GM19240 (cell line): ENCODE data around the gene FLRT2.

ENCODE experiments used
- DNase-seq: peaks from one replicate; pipeline ENCODE4 v3.0.0; 2011; ENCODE audit warnings: low spot score; ENCODE audit not compliant: insufficient read length

FLRT2 gene, protein sequence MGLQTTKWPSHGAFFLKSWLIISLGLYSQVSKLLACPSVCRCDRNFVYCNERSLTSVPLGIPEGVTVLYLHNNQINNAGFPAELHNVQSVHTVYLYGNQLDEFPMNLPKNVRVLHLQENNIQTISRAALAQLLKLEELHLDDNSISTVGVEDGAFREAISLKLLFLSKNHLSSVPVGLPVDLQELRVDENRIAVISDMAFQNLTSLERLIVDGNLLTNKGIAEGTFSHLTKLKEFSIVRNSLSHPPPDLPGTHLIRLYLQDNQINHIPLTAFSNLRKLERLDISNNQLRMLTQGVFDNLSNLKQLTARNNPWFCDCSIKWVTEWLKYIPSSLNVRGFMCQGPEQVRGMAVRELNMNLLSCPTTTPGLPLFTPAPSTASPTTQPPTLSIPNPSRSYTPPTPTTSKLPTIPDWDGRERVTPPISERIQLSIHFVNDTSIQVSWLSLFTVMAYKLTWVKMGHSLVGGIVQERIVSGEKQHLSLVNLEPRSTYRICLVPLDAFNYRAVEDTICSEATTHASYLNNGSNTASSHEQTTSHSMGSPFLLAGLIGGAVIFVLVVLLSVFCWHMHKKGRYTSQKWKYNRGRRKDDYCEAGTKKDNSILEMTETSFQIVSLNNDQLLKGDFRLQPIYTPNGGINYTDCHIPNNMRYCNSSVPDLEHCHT

GRCh38 chr14:85529803-85530574 lies at the start of gene FLRT2:
TSS of gene FLRT2 (plus strand) at chr14:85530144. CDS start at chr14:85621515, 91,371 bp downstream.
- DNase-seq = no peak

DNA sequence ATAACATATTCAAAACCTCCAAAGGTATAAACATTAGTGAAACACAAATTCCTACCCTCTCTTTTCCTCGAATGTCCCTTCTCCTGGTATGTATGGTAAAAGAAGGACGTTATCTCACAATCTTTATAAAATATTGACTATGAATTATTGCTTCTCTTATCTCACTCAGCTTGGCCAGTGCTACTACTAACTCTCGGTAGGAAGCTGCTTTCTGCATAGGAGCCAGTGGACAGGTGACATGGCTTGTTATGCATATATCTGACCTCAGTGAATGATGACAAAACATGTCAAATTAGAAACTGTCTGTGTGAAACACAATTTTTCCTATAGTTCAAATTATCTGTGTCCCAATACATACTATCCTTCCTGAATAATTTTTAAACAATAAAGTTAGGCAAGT lies 48.5 kb upstream of the FLRT2 start:
- no peak for DNase-seq

GRCh38 chr14:85482552-85482951 lies 47.4 kb upstream of the FLRT2 start:
- no peak for DNase-seq

- DNase-seq = no peak
Observed at GRCh38 chr14:85483037-85483436, 46.9 kb upstream of the FLRT2 start.

- DNase-seq = no peak
Observed at GRCh38 chr14:85483652-85484051, 46.3 kb upstream of the FLRT2 start.

GRCh38 chr14:85487215-85487614 lies 42.7 kb upstream of the FLRT2 start:
- no peak for DNase-seq

- DNase-seq = no peak
Observed at GRCh38 chr14:85501751-85502150, 28.2 kb upstream of the FLRT2 start.

DNA sequence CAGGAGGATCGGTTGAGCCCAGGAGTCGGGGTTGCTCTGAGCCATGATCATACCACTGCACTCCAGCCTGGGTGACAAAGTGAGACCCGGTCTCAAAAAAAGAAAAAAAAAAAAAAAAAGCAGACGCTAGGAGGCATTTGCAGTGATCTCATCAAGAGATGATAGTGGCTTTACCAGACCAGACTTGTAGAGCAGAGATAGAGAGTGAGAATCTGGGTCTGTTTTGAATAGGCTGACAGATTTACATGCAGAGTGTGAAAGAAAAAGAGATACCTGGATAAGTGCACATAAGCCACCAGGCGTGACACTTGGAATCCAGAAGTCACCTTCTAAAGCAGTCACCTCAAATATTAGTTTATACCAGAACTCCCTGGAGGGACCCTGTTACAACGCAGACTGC lies 21.1 kb upstream of the FLRT2 start:
- DNase-seq = no peak

DNA sequence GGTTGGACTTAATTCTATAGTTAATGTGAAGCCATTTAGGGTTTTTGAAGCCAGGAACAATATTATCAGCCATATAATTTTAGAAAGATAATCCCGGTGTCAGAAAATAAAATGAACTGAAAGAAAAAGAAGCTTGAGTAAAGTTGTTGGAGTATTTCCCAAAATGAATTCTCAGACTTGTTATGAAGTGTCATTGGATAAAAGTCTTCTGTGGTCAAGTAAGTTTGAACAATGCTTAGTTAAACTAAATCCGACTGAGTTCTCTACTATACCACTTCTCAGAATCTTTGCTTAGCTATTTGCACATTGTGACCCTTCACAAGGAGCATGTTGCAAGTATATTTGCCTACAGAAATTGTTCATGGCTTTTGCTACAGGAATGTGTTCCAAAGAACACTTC lies 17.5 kb upstream of the FLRT2 start:
- DNase-seq = no peak

DNA sequence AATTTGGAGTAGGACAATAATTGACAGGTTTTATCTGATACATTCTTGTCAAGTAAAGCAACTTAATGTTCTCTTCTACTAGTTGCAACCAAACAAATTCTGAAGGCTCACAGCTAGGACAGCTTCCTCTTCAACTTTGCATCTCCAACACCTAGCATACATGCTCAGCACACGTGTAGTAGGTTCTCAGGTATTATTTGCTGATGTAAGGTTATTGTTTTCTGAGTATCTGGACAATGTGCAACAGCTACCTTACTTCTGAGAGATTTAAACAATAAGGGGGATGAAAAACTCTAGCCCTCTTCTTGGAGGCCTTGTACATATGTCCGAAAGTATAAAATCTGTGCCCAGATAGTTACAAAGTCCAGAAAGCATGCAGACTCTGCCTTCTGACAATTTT lies 15.5 kb upstream of the FLRT2 start:
- DNase-seq = no peak

DNA sequence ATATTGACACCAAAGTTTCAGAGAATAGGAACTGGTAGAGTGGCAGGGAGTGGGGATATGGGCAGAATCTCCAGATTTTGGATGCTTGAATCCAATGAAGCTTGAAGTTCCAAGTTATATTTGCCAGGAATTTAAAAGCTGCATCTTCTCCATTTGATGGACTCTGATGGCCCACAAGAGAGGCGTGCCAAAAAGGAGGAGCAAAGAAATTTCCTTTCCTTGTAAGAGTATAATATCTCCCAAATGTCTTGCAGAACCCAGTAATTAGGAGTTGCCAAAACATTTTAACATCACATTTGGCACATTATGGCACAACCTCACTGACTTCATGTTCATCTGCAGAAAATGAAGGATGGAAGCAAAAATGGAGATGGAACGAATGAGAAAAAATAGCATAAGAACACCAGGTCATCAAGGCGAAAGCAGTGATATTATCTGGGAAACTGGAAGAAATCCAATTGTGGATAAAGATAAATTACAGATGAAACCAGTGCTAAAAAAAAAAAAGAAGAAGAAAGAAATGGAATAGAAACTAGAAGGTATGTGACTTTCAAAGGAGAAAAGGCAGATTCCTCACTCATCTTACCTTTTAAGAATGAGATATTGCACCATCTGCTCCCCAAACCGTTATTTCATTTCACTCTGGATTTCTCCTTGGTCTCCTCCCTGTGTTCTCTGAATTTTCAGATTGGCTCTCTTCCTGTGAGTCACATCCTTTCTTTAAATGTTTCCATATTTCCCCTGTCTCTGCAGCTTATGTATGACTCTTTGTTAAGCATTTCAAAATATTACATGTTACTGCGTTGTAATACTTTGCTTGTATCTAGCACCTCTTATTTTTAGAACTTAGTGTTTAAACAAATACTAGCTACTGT lies 13.5 kb upstream of the FLRT2 start:
- DNase-seq = no peak

GRCh38 chr14:85517114-85517688 lies 12.7 kb upstream of the FLRT2 start:
- no peak for DNase-seq

DNA sequence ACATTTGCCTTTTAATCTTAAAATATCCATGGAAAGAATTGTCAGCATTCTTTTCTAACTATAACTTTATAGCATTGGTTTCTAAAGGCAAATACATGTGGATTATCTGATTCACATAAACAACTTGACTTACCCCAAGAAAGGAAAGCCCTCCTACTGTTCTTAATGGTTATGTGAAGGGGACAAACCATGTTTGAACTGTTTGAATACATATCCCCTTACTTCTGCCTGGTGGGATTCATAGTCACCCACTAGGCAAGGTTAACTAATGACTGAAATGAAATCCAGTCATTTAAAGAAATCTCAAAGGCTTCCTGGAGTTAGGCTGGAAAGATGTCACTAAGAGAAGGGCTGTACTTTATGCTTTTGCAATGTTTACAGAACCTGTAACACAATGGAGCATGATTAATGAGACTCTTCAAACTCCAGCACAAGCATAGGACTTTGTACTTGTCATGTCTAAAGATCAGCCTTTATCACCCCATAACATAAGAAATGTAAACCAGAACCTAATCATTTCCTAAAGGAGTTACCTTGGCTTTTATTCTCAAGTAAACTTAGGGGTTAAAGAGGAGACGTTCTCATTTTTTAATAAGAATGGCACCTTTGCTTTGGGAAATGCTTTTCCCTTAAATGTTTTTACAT lies 10.2 kb upstream of the FLRT2 start:
- DNase-seq = no peak

GRCh38 chr14:85520581-85520980 lies 9.4 kb upstream of the FLRT2 start:
- DNase-seq = no peak

DNA sequence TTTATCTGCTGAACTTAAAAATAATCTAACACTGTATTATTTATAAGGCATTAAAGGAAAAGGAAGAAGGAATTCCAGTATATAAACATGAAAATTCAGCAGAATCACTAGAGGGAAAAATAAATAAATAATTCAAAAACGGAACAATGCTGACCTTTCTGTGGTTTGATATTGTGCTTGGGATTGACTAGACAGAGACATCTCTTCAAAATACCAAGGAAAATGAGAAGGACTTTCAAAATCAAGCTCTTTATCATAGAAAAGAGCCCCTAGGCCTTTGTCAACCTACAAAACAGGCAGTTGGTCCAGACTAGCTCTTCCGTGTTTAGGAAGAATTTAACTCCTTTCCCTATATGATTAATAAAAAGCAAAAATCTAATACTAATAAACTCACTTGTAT lies 6.3 kb upstream of the FLRT2 start:
- DNase-seq = no peak

DNA sequence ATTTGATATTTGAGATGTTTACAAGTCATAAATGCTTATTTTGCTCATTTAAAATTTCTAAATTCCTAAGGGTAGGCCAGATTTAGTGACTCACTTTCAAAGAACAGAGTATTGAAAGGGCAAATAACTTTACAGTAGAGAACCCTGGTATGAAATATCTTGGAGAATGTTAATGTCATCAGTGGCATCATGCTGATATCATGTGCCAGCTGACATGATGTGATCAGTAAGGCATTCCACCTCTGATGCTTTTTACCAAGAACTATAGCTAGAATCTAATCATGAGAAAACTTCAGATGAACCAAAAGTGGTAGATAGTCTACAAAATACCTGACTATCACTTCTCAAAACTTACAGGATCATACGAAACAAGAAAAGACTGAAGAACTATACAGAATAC lies 2.9 kb upstream of the FLRT2 start:
- DNase-seq = no peak

GRCh38 chr14:85527445-85528035 lies 2.4 kb upstream of the FLRT2 start:
- DNase-seq = no peak

DNA sequence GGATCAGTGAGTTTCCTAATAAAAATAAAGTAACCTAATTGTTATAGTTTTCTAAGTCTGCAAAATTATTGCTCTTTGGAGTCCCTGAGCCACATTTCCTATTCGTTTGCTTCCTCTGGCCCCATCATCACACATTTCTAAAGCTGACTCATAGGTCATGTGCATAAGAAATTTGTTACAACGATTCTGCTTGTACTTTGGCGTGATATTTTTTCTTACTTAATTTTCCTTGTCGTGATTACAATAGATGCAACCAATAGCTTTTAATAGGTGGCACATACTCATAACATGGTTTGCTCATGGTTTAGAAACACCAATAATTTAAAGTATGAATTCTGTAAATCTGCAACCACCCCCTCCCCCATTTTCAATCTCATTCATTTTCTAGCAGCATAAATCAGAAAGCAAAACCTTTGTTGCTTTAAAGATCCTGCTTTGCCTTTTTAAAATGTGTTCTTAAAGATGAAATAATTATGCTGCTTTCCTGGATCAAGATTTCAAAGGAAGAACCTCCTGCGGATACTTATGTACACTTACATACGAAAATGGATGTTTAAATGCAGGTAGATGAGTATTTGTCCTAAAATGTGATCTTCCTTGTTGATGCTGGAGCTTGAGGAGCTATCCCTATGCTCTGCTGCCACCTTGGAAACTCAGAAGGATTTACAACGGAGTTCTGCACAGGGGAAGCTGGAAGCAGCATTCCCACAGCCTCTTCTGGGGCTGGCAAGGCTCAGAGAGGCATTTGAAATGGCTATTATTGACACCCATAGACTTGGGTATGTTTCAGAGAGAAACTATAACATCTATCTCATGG lies 1.7 kb upstream of the FLRT2 start:
- DNase-seq = no peak
